HepG2 (cell line): ENCODE measurements around the gene ZNF217. TPM values are rescaled to one million over a fixed set of nuclear protein-coding genes. Genes with fewer than 3 reads are reported as not detected.

Experiments used
- BRF2 ChIP-seq: sonication (generic); formaldehyde crosslinking; IDR thresholded peaks from 2 replicates; pipeline ENCODE4 v1.8.1; 2022; ENCODE audit warnings: mild to moderate bottlenecking, missing genetic modification reagents
- FLYWCH1 ChIP-seq: sonication (generic); formaldehyde crosslinking; IDR thresholded peaks from 2 replicates; pipeline ENCODE4 v1.8.1; 2023; ENCODE audit warnings: mild to moderate bottlenecking, missing genetic modification reagents
- RBM22 ChIP-seq: fragments of 200-400 bp; formaldehyde crosslinking; optimal IDR thresholded peaks from 2 replicates; pipeline ENCODE3; 2017; ENCODE audit warnings: mild to moderate bottlenecking, low read length, moderate library complexity
- RFX3 ChIP-seq: IDR thresholded peaks from 2 replicates; pipeline ENCODE4 v1.6.1; 2016; ENCODE audit warnings: missing biosample characterization, missing genetic modification reagents
- SMARCC2 ChIP-seq: fragments of 450-650 bp; IDR thresholded peaks from 2 replicates; pipeline ENCODE4 v1.6.1; 2017; ENCODE audit warnings: antibody characterized with exemption, mild to moderate bottlenecking
- SPEN ChIP-seq: sonication (generic); formaldehyde crosslinking; IDR thresholded peaks from 2 replicates; pipeline ENCODE4 v1.5.1; 2020; ENCODE audit warnings: low read depth, mild to moderate bottlenecking, missing genetic modification reagents
- USF2 ChIP-seq, 2 experiments: sonication (generic) in 1 of 2; formaldehyde crosslinking in 1 of 2; IDR thresholded peaks; 2 replicates each; pipeline versions ENCODE4 v1.5.1 to v1.6.1; 2011 to 2020; ENCODE audit warnings: borderline replicate concordance in 1 of 2, low read depth in 1 of 2, low read length in 1 of 2, mild to moderate bottlenecking in 1 of 2, missing genetic modification reagents in 1 of 2, moderate library complexity in 1 of 2
- ZBTB7B ChIP-seq: sonication (generic); formaldehyde crosslinking; IDR thresholded peaks from 2 replicates; pipeline ENCODE4 v1.4.0; 2020; ENCODE audit warnings: missing genetic modification reagents
- ZNF12 ChIP-seq: sonication (generic); formaldehyde crosslinking; IDR thresholded peaks from 2 replicates; pipeline ENCODE4 v1.5.0; 2020; ENCODE audit warnings: missing genetic modification reagents
- ZNF407 ChIP-seq: sonication (generic); formaldehyde crosslinking; IDR thresholded peaks from one replicate; pipeline ENCODE4 v1.5.1; 2020; ENCODE audit warnings: mild to moderate bottlenecking, missing genetic modification reagents; ENCODE audit errors: not compliant biosample characterization
- ZNF430 ChIP-seq: sonication (generic); formaldehyde crosslinking; IDR thresholded peaks from 2 replicates; pipeline ENCODE4 v1.9.0; 2021; ENCODE audit warnings: mild to moderate bottlenecking, missing genetic modification reagents
- ZNF513 ChIP-seq: sonication (generic); formaldehyde crosslinking; conservative IDR thresholded peaks from 2 replicates; pipeline ENCODE4 v1.5.0; 2020; ENCODE audit warnings: missing genetic modification reagents
- ZNF747 ChIP-seq: sonication (generic); formaldehyde crosslinking; IDR thresholded peaks from 2 replicates; pipeline ENCODE4 v1.8.1; 2023; ENCODE audit warnings: missing genetic modification reagents, mild to moderate bottlenecking, borderline replicate concordance
- polyA plus RNA-seq, 8 experiments: library from polyadenylated mRNA; depleted of rRNA in 3 of 8; stranded (reverse) in 7 of 8; unstranded in 1 of 8; fragments of >200 nt; fragmentation: Illumina TruSeq in 4 of 8; extraction: Trizol in 4 of 8; gene quantifications; 2 replicates each; pipeline versions ENCODE4 v1.2.1 to v1.2.3, GENCODE V29; 2011 to 2016; ENCODE audit warnings: low read depth in 4 of 8, missing spikeins in 1 of 8, mixed read lengths in 1 of 8; ENCODE audit not compliant: insufficient read depth in 1 of 8
- total RNA-seq, 5 experiments: library from RNA; depleted of rRNA; stranded (reverse); fragments of >200 nt; fragmentation: Illumina TruSeq; extraction: Trizol; gene quantifications; 2 replicates each; pipeline ENCODE4 v1.2.3, GENCODE V29; 2016; ENCODE audit warnings: low read depth in 1 of 5

The ZNF217 gene
- total and polyA plus RNA-seq, 2 of the 13 experiments (the other 11 are each of a cell fraction or from before 2014, with no cell fraction given), result 22.3 to 29.8 TPM

GRCh38 chr20:53594068-53595017 lies 704 bp upstream of the ZNF217 start (continued):
- TF ChIP-seq ZNF407 (CRISPR knock-in tag), result no peak
- peak; percentile 95 for TF ChIP-seq ZNF430 (CRISPR knock-in tag)
- TF ChIP-seq ZNF513 (CRISPR knock-in tag), result no peak
- no peak for TF ChIP-seq ZNF747 (CRISPR knock-in tag)
- TF ChIP-seq RFX3 (CRISPR knock-in tag), result no peak
- peak; percentile 98 for TF ChIP-seq ZBTB7B (CRISPR knock-in tag)
- TF ChIP-seq RBM22, result no peak
- TF ChIP-seq FLYWCH1 (CRISPR knock-in tag), result no peak
- TF ChIP-seq SPEN (CRISPR knock-in tag), result peak; percentile 59; the same call in 1 of the 2 replicates
- no peak for TF ChIP-seq BRF2 (CRISPR knock-in tag)
- TF ChIP-seq ZNF12, result no peak
- peak; percentile 51; the same call in 1 of the 2 replicates for TF ChIP-seq USF2 (IDR thresholded peaks at IDR 0.05; ENCODE audit: low read depth, low read length)
- TF ChIP-seq USF2 (CRISPR knock-in tag; IDR thresholded peaks at IDR 0.05; ENCODE audit: borderline replicate concordance), result 0 out of 2 replicates have a peak, but pooled peaks have one; percentile 31
- no peak for TF ChIP-seq SMARCC2
